A673 (cell line): ENCODE results near the gene MASP1. TPM values are rescaled to one million over a fixed set of nuclear protein-coding genes. Genes with fewer than 3 reads are reported as not detected.

Experiments
- BruUV-seq: library from RNA; stranded (reverse); fragments of 400-500 nt; replicated peaks from 2 replicates; lab custom pipeline; 2021; lab: Mats Ljungman, UMichigan
- CTCF ChIA-PET: fragments of 300-600 bp; sonication (Branson Sonifier 250); formaldehyde crosslinking; loops from one replicate; lab custom pipeline; 2022; ENCODE audit warnings: antibody characterized with exemption; lab: Charles Lee
- POLR2A ChIA-PET: fragments of 300-600 bp; sonication (Branson Sonifier 250); formaldehyde crosslinking; loops from one replicate; lab custom pipeline; 2022; ENCODE audit warnings: antibody characterized with exemption; ENCODE audit not compliant: low non-redundant PET; lab: Charles Lee
- DNase-seq: peaks from one replicate; pipeline ENCODE4 v3.0.0-alpha.2; 2015; ENCODE audit warnings: low spot score
- H3K27ac ChIP-seq: fragments of 200-600 bp; sonication (generic); 2 replicates; pipeline ENCODE4 v1.5.1; 2016; ENCODE audit warnings: mixed run types, low read depth, mild to moderate bottlenecking, mixed read lengths, antibody characterized with exemption, low read length; ENCODE audit not compliant: poor library complexity, severe bottlenecking
- H3K27me3 ChIP-seq: fragments of 200-600 bp; sonication (generic); replicated peaks from 2 replicates; pipeline ENCODE4 v1.6.1; 2017; ENCODE audit warnings: mixed run types, low read depth, mild to moderate bottlenecking, mixed read lengths, antibody characterized with exemption, low read length; ENCODE audit not compliant: insufficient read depth, poor library complexity
- H3K36me3 ChIP-seq: fragments of 200-600 bp; sonication (generic); 2 replicates; pipeline ENCODE4 v1.6.1; 2016; ENCODE audit warnings: mixed run types, mild to moderate bottlenecking, mixed read lengths, antibody characterized with exemption, low read length; ENCODE audit not compliant: insufficient read depth, poor library complexity, severe bottlenecking
- H3K4me1 ChIP-seq: fragments of 200-600 bp; sonication (generic); 2 replicates; pipeline ENCODE4 v1.6.1; 2017; ENCODE audit warnings: mixed run types, mild to moderate bottlenecking, mixed read lengths, antibody characterized with exemption, low read length; ENCODE audit not compliant: insufficient read depth, poor library complexity, severe bottlenecking
- H3K4me3 ChIP-seq: fragments of 200-600 bp; sonication (generic); 2 replicates; pipeline ENCODE4 v1.5.1; 2016; ENCODE audit warnings: low read depth, mixed run types, mild to moderate bottlenecking, mixed read lengths, low read length; ENCODE audit not compliant: poor library complexity, severe bottlenecking
- H3K9me3 ChIP-seq: fragments of 200-600 bp; sonication (generic); 2 replicates; pipeline ENCODE4 v1.6.1; 2016; ENCODE audit warnings: mixed run types, low read depth, mild to moderate bottlenecking, mixed read lengths, antibody characterized with exemption, low read length; ENCODE audit not compliant: poor library complexity, severe bottlenecking
- CTCF ChIP-seq: fragments of 300-800, 200-600 bp; sonication (generic); conservative IDR thresholded peaks from 2 replicates; pipeline ENCODE4 v1.5.1; 2017; ENCODE audit warnings: low read depth, mild to moderate bottlenecking, antibody characterized with exemption, low read length, moderate library complexity, mixed read lengths
- EZH2 ChIP-seq: fragments of 200-600 bp; sonication (generic); IDR thresholded peaks from 2 replicates; pipeline ENCODE4 v1.6.1; 2017; ENCODE audit warnings: borderline replicate concordance, low read depth, mild to moderate bottlenecking, mixed read lengths, antibody characterized with exemption, low read length; ENCODE audit not compliant: poor library complexity, severe bottlenecking
- intact Hi-C: fragments of 100-400 bp; cut with micrococcal nuclease; formaldehyde crosslinking; loops from one replicate; pipeline ENCODE4 v1.10.0; 2022; ENCODE audit not compliant: unreplicated experiment
- total RNA-seq: library from RNA; stranded (reverse); gene quantifications from 2 replicates; pipeline ENCODE4 v1.2.3, GENCODE V29; 2021

MASP1 gene
- total RNA-seq, 1 experiment from 2014 or later = not detected

GRCh38 chr3:187251599-187251998, 39.9 kb downstream of the MASP1 start:
- Histone ChIP-seq H3K4me3 (no peak overlapping the region), H3K9me3 (no peaks in the 10 kb centered on the region), H3K4me1 (peaks cover 3% of the 10 kb centered on the region), H3K27ac (no peak overlapping the region), H3K36me3 (no peaks in the 10 kb centered on the region), H3K27me3 (no peaks in the 10 kb centered on the region)
- TF ChIP-seq CTCF (no peak), EZH2 (no peak)
- intact Hi-C loops = no loop called here
- CTCF ChIA-PET = no interaction called here
- no TSS peak for BruUV-seq
- POLR2A ChIA-PET = no interaction called here
- DNase-seq = no peak

GRCh38 chr3:187247398-187247797, 44.1 kb downstream of the MASP1 start:
- intact Hi-C loops = no loop called here
- H3K4me3 ChIP-seq = no peak overlapping the region
- no peaks in the 10 kb centered on the region for H3K9me3 ChIP-seq
- BruUV-seq = no TSS peak
- H3K27me3 ChIP-seq = no peaks in the 10 kb centered on the region
- H3K36me3 ChIP-seq = no peaks in the 10 kb centered on the region
- peak; percentile 22 for DNase-seq
- peaks cover 3% of the 10 kb centered on the region for H3K4me1 ChIP-seq
- ChIA-PET POLR2A (no interaction called here), CTCF (no interaction called here)
- H3K27ac ChIP-seq = no peak overlapping the region
- no peak for TF ChIP-seq EZH2
- TF ChIP-seq CTCF = no peak

GRCh38 chr3:187243933-187244524, 47.5 kb downstream of the MASP1 start:
- no peak for DNase-seq
- BruUV-seq = no TSS peak
- intact Hi-C loops = no loop called here
- ChIA-PET CTCF (no interaction called here), POLR2A (no interaction called here)
- Histone ChIP-seq H3K4me1 (peaks cover 3% of the 10 kb centered on the region), H3K9me3 (no peaks in the 10 kb centered on the region), H3K27me3 (no peaks in the 10 kb centered on the region), H3K36me3 (no peaks in the 10 kb centered on the region), H3K27ac (no peak overlapping the region), H3K4me3 (no peak overlapping the region)
- TF ChIP-seq CTCF (no peak), EZH2 (no peak)
